MM.1S (cell line): Measurements from ENCODE around the gene PIEZO2.

ENCODE experiments used
- DNase-seq: peaks from one replicate; pipeline ENCODE4 v3.0.0-alpha.2; 2015
- H2AFZ ChIP-seq: fragments of 300-600 bp; sonication (generic); 2 replicates; pipeline ENCODE4 v1.6.0; 2016; ENCODE audit warnings: antibody characterized with exemption, low read length
- H3F3A ChIP-seq: fragments of 300-600 bp; sonication (generic); 2 replicates; pipeline ENCODE4 v1.6.1; 2016; ENCODE audit warnings: mild to moderate bottlenecking, antibody characterized with exemption, low read length, moderate library complexity, mixed read lengths; ENCODE audit not compliant: insufficient read depth
- H3K27ac ChIP-seq: fragments of 300-600 bp; sonication (generic); 2 replicates; pipeline ENCODE4 v1.5.1; 2016; ENCODE audit warnings: mild to moderate bottlenecking, low read length
- H3K27me3 ChIP-seq: fragments of 300-600 bp; sonication (generic); replicated peaks from 2 replicates; pipeline ENCODE4 v1.6.0; 2016; ENCODE audit warnings: low read length; ENCODE audit not compliant: insufficient read depth
- H3K36me3 ChIP-seq: fragments of 300-600 bp; sonication (generic); replicated peaks from 2 replicates; pipeline ENCODE4 v1.6.1; 2016; ENCODE audit warnings: mild to moderate bottlenecking, low read length, mixed read lengths; ENCODE audit not compliant: insufficient read depth
- H3K4me1 ChIP-seq: fragments of 300-600 bp; sonication (generic); 2 replicates; pipeline ENCODE4 v1.6.1; 2016; ENCODE audit warnings: low read length, mixed read lengths
- H3K4me2 ChIP-seq: fragments of 300-600 bp; sonication (generic); 2 replicates; pipeline ENCODE4 v1.6.0; 2016; ENCODE audit warnings: low read depth, low read length
- H3K4me3 ChIP-seq: fragments of 300-600 bp; sonication (generic); 2 replicates; pipeline ENCODE4 v1.5.1; 2016; ENCODE audit warnings: low read length, mixed read lengths
- H3K79me2 ChIP-seq: fragments of 300-600 bp; sonication (generic); 2 replicates; pipeline ENCODE4 v1.6.1; 2016; ENCODE audit warnings: mixed run types, low read length, mixed read lengths
- H3K9ac ChIP-seq: fragments of 300-600 bp; sonication (generic); 2 replicates; pipeline ENCODE4 v1.6.1; 2016; ENCODE audit warnings: low read length, mixed read lengths
- H3K9me2 ChIP-seq: fragments of 300-600 bp; sonication (generic); replicated peaks from 2 replicates; pipeline ENCODE4 v1.6.1; 2016; ENCODE audit warnings: mild to moderate bottlenecking, low read length, mixed read lengths; ENCODE audit not compliant: insufficient read depth
- H3K9me3 ChIP-seq: fragments of 300-600 bp; sonication (generic); replicated peaks from 2 replicates; pipeline ENCODE4 v1.6.1; 2016; ENCODE audit warnings: mild to moderate bottlenecking, low read length, mixed read lengths; ENCODE audit not compliant: insufficient read depth
- H4K20me1 ChIP-seq: fragments of 300-600 bp; sonication (generic); 2 replicates; pipeline ENCODE4 v1.6.1; 2016; ENCODE audit warnings: mild to moderate bottlenecking, low read length, moderate library complexity, mixed read lengths; ENCODE audit not compliant: insufficient read depth
- CTCF ChIP-seq: fragments of 300-600 bp; sonication (generic); IDR thresholded peaks from 2 replicates; pipeline ENCODE4 v1.5.1; 2016; ENCODE audit warnings: antibody characterized with exemption, low read length, mixed read lengths
- EZH2 ChIP-seq: fragments of 300-600 bp; sonication (generic); optimal IDR thresholded peaks from 2 replicates; pipeline ENCODE3; 2017; ENCODE audit warnings: low read depth, mild to moderate bottlenecking, antibody characterized with exemption, low read length, mixed read lengths
- EZH2phosphoT487 ChIP-seq: fragments of 300-600 bp; sonication (generic); IDR thresholded peaks from 2 replicates; pipeline ENCODE4 v1.6.1; 2018; ENCODE audit warnings: antibody characterized with exemption, low read length

PIEZO2 gene

GRCh38 chr18:11025671-11026070 lies 123.7 kb downstream of the PIEZO2 start:
- Histone ChIP-seq H3K79me2 (no peaks in the 10 kb centered on the region), H3F3A (no peaks in the 10 kb centered on the region), H3K27me3 (no peaks in the 10 kb centered on the region), H3K9me2 (no peaks in the 10 kb centered on the region), H3K27ac (no peak overlapping the region), H3K9ac (no peak overlapping the region), H3K4me1 (no peaks in the 10 kb centered on the region), H3K4me2 (no peak overlapping the region), H3K36me3 (no peaks in the 10 kb centered on the region), H3K9me3 (no peaks in the 10 kb centered on the region), H4K20me1 (no peaks in the 10 kb centered on the region), H3K4me3 (no peak overlapping the region), H2AFZ (no peak overlapping the region)
- DNase-seq = no peak
- TF ChIP-seq EZH2 (no peak), EZH2phosphoT487 (no peak), CTCF (no peak)

- H3K27ac ChIP-seq = no peak overlapping the region
- no peaks in the 10 kb centered on the region for H3K4me1 ChIP-seq
- H3K27me3 ChIP-seq = no peaks in the 10 kb centered on the region
- H4K20me1 ChIP-seq = no peaks in the 10 kb centered on the region
- H2AFZ ChIP-seq = no peak overlapping the region
- H3F3A ChIP-seq = no peaks in the 10 kb centered on the region
- no peak for DNase-seq
- H3K4me3 ChIP-seq = no peak overlapping the region
- H3K9ac ChIP-seq = no peak overlapping the region
- no peaks in the 10 kb centered on the region for H3K79me2 ChIP-seq
- no peaks in the 10 kb centered on the region for H3K36me3 ChIP-seq
- no peak overlapping the region for H3K4me2 ChIP-seq
- TF ChIP-seq CTCF = no peak
- TF ChIP-seq EZH2phosphoT487 = no peak
- TF ChIP-seq EZH2 = no peak
- no peaks in the 10 kb centered on the region for H3K9me3 ChIP-seq
- no peaks in the 10 kb centered on the region for H3K9me2 ChIP-seq
Measured at GRCh38 chr18:11024928-11025669, 124.3 kb downstream of the PIEZO2 start.

- no peak overlapping the region for H3K4me2 ChIP-seq
- H3K79me2 ChIP-seq = no peaks in the 10 kb centered on the region
- no peaks in the 10 kb centered on the region for H3K9me3 ChIP-seq
- no peaks in the 10 kb centered on the region for H4K20me1 ChIP-seq
- H3K9ac ChIP-seq = no peak overlapping the region
- no peak overlapping the region for H2AFZ ChIP-seq
- no peaks in the 10 kb centered on the region for H3K27me3 ChIP-seq
- H3K27ac ChIP-seq = no peak overlapping the region
- no peak for TF ChIP-seq CTCF
- no peak for TF ChIP-seq EZH2
- no peak for TF ChIP-seq EZH2phosphoT487
- no peaks in the 10 kb centered on the region for H3F3A ChIP-seq
- no peak overlapping the region for H3K4me3 ChIP-seq
- DNase-seq = no peak
- H3K36me3 ChIP-seq = no peaks in the 10 kb centered on the region
- no peaks in the 10 kb centered on the region for H3K4me1 ChIP-seq
- no peaks in the 10 kb centered on the region for H3K9me2 ChIP-seq
Measured at GRCh38 chr18:11021477-11021876, 127.9 kb downstream of the PIEZO2 start.
